Smooth muscle cell (in vitro differentiated cells): Measurements from ENCODE around the gene LRRC8E. TPM values are rescaled to one million over a fixed set of nuclear protein-coding genes. Genes with fewer than 3 reads are reported as not detected.
"Not testable (repeated sequence)": the region's sequence is repeated elsewhere in the genome, so short reads cannot be mapped to it uniquely, and the experiment has no call there.

Experiments used
- DNase-seq: peaks from one replicate; lab custom pipeline; 2025; ENCODE audit not compliant: unreplicated experiment; lab: John Stamatoyannopoulos, UW
- H2AFZ ChIP-seq: fragments of 200-600 bp; sonication (generic); 2 replicates; pipeline ENCODE4 v1.6.0; 2016; ENCODE audit warnings: antibody characterized with exemption, low read depth, mild to moderate bottlenecking
- H3F3A ChIP-seq: fragments of 200-600 bp; sonication (generic); 2 replicates; pipeline ENCODE4 v1.6.0; 2017; ENCODE audit warnings: antibody characterized with exemption, low read depth
- H3K27ac ChIP-seq: fragments of 200-600 bp; sonication (generic); 2 replicates; pipeline ENCODE4 v1.5.1; 2016; ENCODE audit warnings: low read depth, mild to moderate bottlenecking
- H3K27me3 ChIP-seq: fragments of 200-600 bp; sonication (generic); 2 replicates; pipeline ENCODE4 v1.6.1; 2016; ENCODE audit warnings: low read depth, mild to moderate bottlenecking
- H3K36me3 ChIP-seq: fragments of 200-600 bp; sonication (generic); 2 replicates; pipeline ENCODE4 v1.5.1; 2016; ENCODE audit warnings: low read depth
- H3K4me1 ChIP-seq: fragments of 200-600 bp; sonication (generic); 2 replicates; pipeline ENCODE4 v1.5.1; 2016; ENCODE audit warnings: low read depth
- H3K4me2 ChIP-seq: fragments of 200-600 bp; sonication (generic); 2 replicates; pipeline ENCODE4 v1.6.0; 2016; ENCODE audit warnings: mild to moderate bottlenecking
- H3K4me3 ChIP-seq: fragments of 200-600 bp; sonication (generic); 2 replicates; pipeline ENCODE4 v1.5.1; 2016; ENCODE audit warnings: mild to moderate bottlenecking
- H3K79me2 ChIP-seq: fragments of 200-600 bp; sonication (generic); 2 replicates; pipeline ENCODE4 v1.6.0; 2016; ENCODE audit warnings: low read depth, mild to moderate bottlenecking
- H3K9ac ChIP-seq: fragments of 200-600 bp; sonication (generic); 2 replicates; pipeline ENCODE4 v1.6.0; 2016; ENCODE audit warnings: low read depth
- H3K9me3 ChIP-seq: fragments of 200-600 bp; sonication (generic); replicated peaks from 2 replicates; pipeline ENCODE4 v1.5.1; 2016; ENCODE audit warnings: low read depth
- H4K20me1 ChIP-seq: fragments of 200-600 bp; sonication (generic); 2 replicates; pipeline ENCODE4 v1.6.0; 2016; ENCODE audit warnings: low read depth
- CTCF ChIP-seq: fragments of 200-600 bp; sonication (generic); IDR thresholded peaks from 2 replicates; pipeline ENCODE4 v1.5.1; 2017; ENCODE audit warnings: borderline replicate concordance, mild to moderate bottlenecking, antibody characterized with exemption; ENCODE audit not compliant: insufficient read depth, poor library complexity, severe bottlenecking
- WGBS: methylation state at CpG from one replicate; pipeline ENCODE4 v1.1.7; 2016; ENCODE audit warnings: low lambda C conversion rate; 5-methylcytosine and 5-hydroxymethylcytosine counted together
- polyA plus RNA-seq: library from polyadenylated mRNA; unstranded; fragments of >200 nt; fragmentation: Nextera tagmentation; extraction: Ambion mirVana; gene quantifications from 2 replicates; pipeline ENCODE4 v1.2.1, GENCODE V29; 2016
- total RNA-seq: library from RNA; depleted of rRNA; stranded (reverse); fragments of >200 nt; gene quantifications from 2 replicates; pipeline ENCODE4 v1.2.3, GENCODE V29; 2014

Gene LRRC8E
- total and polyA plus RNA-seq, 2 experiments from 2014 or later: 7.4 to 7.8 TPM

- Histone ChIP-seq H3K9ac (peak overlapping the region; percentile 66), H2AFZ (no peak overlapping the region), H3K4me3 (no peak overlapping the region), H3K36me3 (no peaks in the 10 kb centered on the region), H3F3A (peaks cover 10% of the 10 kb centered on the region), H3K27ac (peak overlapping the region; percentile 85), H3K4me2 (peak overlapping the region; percentile 44), H3K27me3 (no peaks in the 10 kb centered on the region), H3K79me2 (no peaks in the 10 kb centered on the region), H3K4me1 (no peaks in the 10 kb centered on the region), H4K20me1 (peaks cover 4% of the 10 kb centered on the region), H3K9me3 (no peaks in the 10 kb centered on the region)
- TF ChIP-seq CTCF: no peak
- WGBS: 53% methylated on average over 9 of the region's 9 CpGs
- DNase-seq: no peak
Observed at GRCh38 chr19:7928334-7928706, 40.0 kb downstream of the LRRC8E start.

GRCh38 chr19:7928741-7929701 lies 40.7 kb downstream of the LRRC8E start:
- whole genome bisulfite sequencing: 48% methylated on average over 24 of the region's 24 CpGs
- H4K20me1 ChIP-seq: peaks cover 4% of the 10 kb centered on the region
- peak; percentile 15 for DNase-seq
- no peaks in the 10 kb centered on the region for H3K9me3 ChIP-seq
- no peak overlapping the region for H3K4me3 ChIP-seq
- no peaks in the 10 kb centered on the region for H3K79me2 ChIP-seq
- H3K9ac ChIP-seq: peak overlapping the region; percentile 66
- peak; percentile 40 for TF ChIP-seq CTCF
- H2AFZ ChIP-seq: no peak overlapping the region
- H3K27me3 ChIP-seq: no peaks in the 10 kb centered on the region
- H3K36me3 ChIP-seq: no peaks in the 10 kb centered on the region
- H3K4me1 ChIP-seq: no peaks in the 10 kb centered on the region
- H3K27ac ChIP-seq: peak overlapping the region; percentile 85
- H3F3A ChIP-seq: peaks cover 10% of the 10 kb centered on the region
- peak overlapping the region; percentile 44 for H3K4me2 ChIP-seq

- H3K27me3 ChIP-seq, H3K36me3 ChIP-seq, H3K4me3 ChIP-seq, H3K4me2 ChIP-seq, H2AFZ ChIP-seq, H3K4me1 ChIP-seq, H4K20me1 ChIP-seq, H3K79me2 ChIP-seq, DNase-seq, H3K9me3 ChIP-seq: not testable (repeated sequence)
- Histone ChIP-seq H3K9ac (peak overlapping the region; percentile 28), H3K27ac (peak overlapping the region; percentile 85), H3F3A (peaks cover 10% of the 10 kb centered on the region)
- 90% methylated on average over 11 of the region's 11 CpGs for WGBS
Observed at GRCh38 chr19:7930030-7930429, 41.7 kb downstream of the LRRC8E start.

- no peak overlapping the region for H2AFZ ChIP-seq
- H3K27me3 ChIP-seq: no peaks in the 10 kb centered on the region
- TF ChIP-seq CTCF: no peak
- no peaks in the 10 kb centered on the region for H3K79me2 ChIP-seq
- H3K27ac ChIP-seq: no peak overlapping the region
- no peaks in the 10 kb centered on the region for H3K9me3 ChIP-seq
- H3K4me1 ChIP-seq: no peaks in the 10 kb centered on the region
- peaks cover 10% of the 10 kb centered on the region for H3F3A ChIP-seq
- no peak overlapping the region for H3K4me2 ChIP-seq
- no peaks in the 10 kb centered on the region for H4K20me1 ChIP-seq
- H3K4me3 ChIP-seq: no peak overlapping the region
- no peak for DNase-seq
- H3K9ac ChIP-seq: no peak overlapping the region
- WGBS: 89% methylated on average over 7 of the region's 7 CpGs
- H3K36me3 ChIP-seq: no peaks in the 10 kb centered on the region
Observed at GRCh38 chr19:7930765-7931164, 42.5 kb downstream of the LRRC8E start.
